ENCODE measurements around the gene PLEKHA6. TPM values are rescaled to one million over a fixed set of nuclear protein-coding genes. Genes with fewer than 3 reads are reported as not detected.

Gene PLEKHA6
- total RNA-seq, 2 experiments from 2014 or later = 0.53 to 0.82 TPM

DNA sequence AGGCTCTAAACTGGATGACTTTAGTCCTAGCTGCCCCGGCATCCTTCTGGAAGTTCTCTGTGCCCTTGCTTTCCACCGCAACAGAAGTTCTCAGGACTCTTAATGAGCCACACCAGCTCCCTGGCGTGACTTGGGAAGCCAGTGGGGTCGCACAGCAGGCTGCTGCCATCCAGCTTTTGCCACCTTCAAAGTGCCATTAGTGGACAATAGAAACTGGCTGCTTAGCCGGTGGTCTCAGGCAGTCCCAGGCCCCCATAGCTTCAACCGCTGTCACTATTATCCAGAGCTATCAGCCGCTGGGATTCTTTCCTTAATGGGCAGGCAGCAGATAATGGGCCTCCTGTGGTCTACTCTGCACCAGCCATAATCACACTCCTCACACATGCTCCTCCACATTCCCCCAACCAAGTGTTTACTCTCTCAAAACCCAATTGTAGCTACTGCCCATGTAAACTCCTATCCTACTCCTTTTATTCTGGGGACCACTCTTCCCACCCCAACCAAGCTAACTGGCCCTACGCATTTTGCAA lies 37.3 kb downstream of the PLEKHA6 start:
- Mint-ChIP-seq H3K36me3 (ENCODE audit: low read depth) (no peaks in the 10 kb centered on the region), H3K4me1 (ENCODE audit: low read depth) (no peaks in the 10 kb centered on the region), H3K9me3 (no peaks in the 10 kb centered on the region), H3K27ac (no peak overlapping the region), H3K27me3 (no peaks in the 10 kb centered on the region), H3K4me3 (no peak overlapping the region)
- Histone ChIP-seq H3K27ac (ENCODE audit: low read depth in 1 of 2, low read length in 2 of 2) (no peak overlapping the region), H3K9me3 (ENCODE audit: control insufficient read depth in 1 of 2, insufficient read depth in 1 of 2, low read length in 2 of 2) (no peaks in the 10 kb centered on the region), H3K36me3 (ENCODE audit: insufficient read depth, low read length) (no peaks in the 10 kb centered on the region), H3K27me3 (ENCODE audit: control insufficient read depth in 1 of 2, insufficient read depth in 2 of 2, low read length in 2 of 2) (no peaks in the 10 kb centered on the region), H3K4me1 (ENCODE audit: insufficient read depth, low read length) (no peaks in the 10 kb centered on the region), H3K4me3 (ENCODE audit: low read length) (no peak overlapping the region)
- ChIA-PET CTCF (no interaction called here), POLR2A (no interaction called here)
- no peak for TF ChIP-seq CTCF (IDR thresholded peaks at IDR 0.05)
- ATAC-seq (ENCODE audit: poor library complexity) (no peak), DNase-seq (no peak)
- intact Hi-C loops (cut with DNase I, micrococcal nuclease) = no loop called here

- intact Hi-C loops (cut with DNase I, micrococcal nuclease) = no loop called here
- Mint-ChIP-seq H3K27me3 (no peaks in the 10 kb centered on the region), H3K4me1 (ENCODE audit: low read depth) (no peaks in the 10 kb centered on the region), H3K27ac (no peak overlapping the region), H3K36me3 (ENCODE audit: low read depth) (no peaks in the 10 kb centered on the region), H3K4me3 (no peak overlapping the region), H3K9me3 (no peaks in the 10 kb centered on the region)
- ATAC-seq (ENCODE audit: poor library complexity) = no peak
- Histone ChIP-seq H3K36me3 (ENCODE audit: insufficient read depth, low read length) (no peaks in the 10 kb centered on the region), H3K27ac (ENCODE audit: low read depth in 1 of 2, low read length in 2 of 2) (no peak overlapping the region), H3K4me1 (ENCODE audit: insufficient read depth, low read length) (no peaks in the 10 kb centered on the region), H3K27me3 (ENCODE audit: control insufficient read depth in 1 of 2, insufficient read depth in 2 of 2, low read length in 2 of 2) (no peaks in the 10 kb centered on the region), H3K9me3 (ENCODE audit: control insufficient read depth in 1 of 2, insufficient read depth in 1 of 2, low read length in 2 of 2) (no peaks in the 10 kb centered on the region), H3K4me3 (ENCODE audit: low read length) (no peak overlapping the region)
- no peak for TF ChIP-seq CTCF (IDR thresholded peaks at IDR 0.05)
- no peak for DNase-seq
- ChIA-PET POLR2A (no interaction called here), CTCF (no interaction called here)
Observed at GRCh38 chr1:204321665-204322064, 38.1 kb downstream of the PLEKHA6 start.

GRCh38 chr1:204321051-204321450 lies 38.7 kb downstream of the PLEKHA6 start:
- Histone ChIP-seq H3K9me3 (ENCODE audit: control insufficient read depth in 1 of 2, insufficient read depth in 1 of 2, low read length in 2 of 2) (no peaks in the 10 kb centered on the region), H3K4me1 (ENCODE audit: insufficient read depth, low read length) (no peaks in the 10 kb centered on the region), H3K4me3 (ENCODE audit: low read length) (no peak overlapping the region), H3K27me3 (ENCODE audit: control insufficient read depth in 1 of 2, insufficient read depth in 2 of 2, low read length in 2 of 2) (no peaks in the 10 kb centered on the region), H3K27ac (ENCODE audit: low read depth in 1 of 2, low read length in 2 of 2) (no peak overlapping the region), H3K36me3 (ENCODE audit: insufficient read depth, low read length) (no peaks in the 10 kb centered on the region)
- Mint-ChIP-seq H3K36me3 (ENCODE audit: low read depth) (no peaks in the 10 kb centered on the region), H3K4me1 (ENCODE audit: low read depth) (no peaks in the 10 kb centered on the region), H3K9me3 (no peaks in the 10 kb centered on the region), H3K4me3 (no peak overlapping the region), H3K27ac (no peak overlapping the region), H3K27me3 (no peaks in the 10 kb centered on the region)
- ChIA-PET POLR2A (no interaction called here), CTCF (no interaction called here)
- ATAC-seq (ENCODE audit: poor library complexity) (no peak), DNase-seq (no peak)
- TF ChIP-seq CTCF (IDR thresholded peaks at IDR 0.05) = no peak
- intact Hi-C loops (cut with DNase I, micrococcal nuclease) = no loop called here

Measured in CD4-positive, alpha-beta T cell (primary cell).